C4-2B (cell line): ENCODE data around the gene PRPH.

Experiments used
- CTCF ChIP-seq: fragments of 450-650 bp; conservative IDR thresholded peaks from 2 replicates; pipeline ENCODE4 v1.5.1; 2017; ENCODE audit warnings: mild to moderate bottlenecking
- ZFX ChIP-seq: fragments of 450-650 bp; IDR thresholded peaks from 2 replicates; pipeline ENCODE4 v1.6.1; 2017

DNA sequence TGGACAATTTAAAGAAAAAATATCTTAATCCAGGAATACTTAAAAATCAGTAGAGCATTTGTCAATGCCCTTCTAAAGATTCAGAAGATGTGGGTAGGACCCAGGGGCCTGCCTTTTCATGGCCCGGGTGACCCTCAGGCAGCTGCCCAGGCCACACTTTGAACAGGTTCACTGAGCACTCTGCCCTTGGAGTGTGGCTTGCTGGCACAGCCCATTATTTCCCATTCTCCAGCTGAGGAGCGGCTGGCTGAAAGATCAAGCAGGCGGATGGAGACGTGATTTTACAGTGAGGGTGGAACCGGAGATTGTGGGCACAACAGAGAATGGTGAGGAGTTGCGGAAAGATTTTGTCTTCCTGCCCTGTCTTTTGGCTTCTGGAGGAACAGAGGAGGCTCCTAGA is 7.1 kb upstream of the PRPH start:
- TF ChIP-seq CTCF (no peak), ZFX (no peak)
